ENCODE results near the gene MESD.

Gene MESD

DNA sequence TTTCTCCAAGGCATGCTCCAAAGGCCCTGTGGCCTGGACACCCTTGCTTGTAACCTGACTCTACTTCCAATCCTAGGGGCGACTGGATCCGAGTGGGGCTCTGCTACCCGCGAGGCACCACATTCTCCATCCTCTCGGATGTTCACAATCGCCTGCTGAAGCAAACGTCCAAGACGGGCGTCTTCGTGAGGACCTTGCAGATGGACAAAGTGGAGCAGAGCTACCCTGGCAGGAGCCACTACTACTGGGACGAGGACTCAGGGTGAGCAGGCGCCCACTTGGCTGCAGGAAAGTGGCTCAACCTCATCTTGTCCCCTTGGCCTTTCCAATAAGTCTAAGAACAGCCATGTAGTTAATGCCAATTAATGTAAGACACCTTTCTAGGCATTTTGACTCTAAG, 51.9 kb downstream of the MESD start:
- no peak for DNase-seq (ENCODE audit: low spot score)

DNA sequence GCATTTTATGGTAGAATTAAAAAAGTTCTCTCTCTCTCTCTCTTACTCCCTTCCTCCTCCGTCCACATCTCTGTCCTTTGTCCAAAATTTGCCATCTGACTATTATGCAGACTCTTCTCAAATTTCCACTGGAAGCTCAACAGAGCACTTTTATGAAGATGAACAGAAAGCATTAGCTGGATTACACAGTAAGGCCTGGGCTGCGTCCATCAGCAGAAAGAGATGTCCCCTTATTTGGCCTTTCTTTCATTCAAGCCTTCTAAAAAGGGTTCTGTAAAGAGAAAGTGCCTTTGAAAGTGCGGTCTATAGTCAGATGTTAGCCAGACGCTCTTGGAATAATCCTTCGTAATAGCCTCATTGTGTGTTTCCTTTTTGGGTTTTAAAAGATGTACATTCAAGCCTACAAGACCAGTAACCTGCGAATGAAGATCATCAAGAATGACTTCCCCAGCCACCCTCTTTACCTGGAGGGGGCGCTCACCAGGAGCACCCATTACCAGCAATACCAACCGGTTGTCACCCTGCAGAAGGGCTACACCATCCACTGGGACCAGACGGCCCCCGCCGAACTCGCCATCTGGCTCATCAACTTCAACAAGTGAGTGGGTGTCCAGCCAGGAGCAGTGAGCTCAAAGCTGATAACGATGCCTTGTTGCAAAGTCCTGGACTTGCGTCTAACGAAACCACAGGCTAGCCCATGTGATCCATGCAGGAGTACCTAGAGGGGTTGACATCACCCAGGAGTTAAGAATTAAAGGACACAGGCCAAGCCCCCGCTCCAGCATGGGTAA, 53.1 kb downstream of the MESD start:
- DNase-seq (ENCODE audit: low spot score): no peak

- DNase-seq (ENCODE audit: low spot score): peak; percentile 30
Measured at GRCh38 chr15:80934761-80935221, 54.8 kb downstream of the MESD start.

DNA sequence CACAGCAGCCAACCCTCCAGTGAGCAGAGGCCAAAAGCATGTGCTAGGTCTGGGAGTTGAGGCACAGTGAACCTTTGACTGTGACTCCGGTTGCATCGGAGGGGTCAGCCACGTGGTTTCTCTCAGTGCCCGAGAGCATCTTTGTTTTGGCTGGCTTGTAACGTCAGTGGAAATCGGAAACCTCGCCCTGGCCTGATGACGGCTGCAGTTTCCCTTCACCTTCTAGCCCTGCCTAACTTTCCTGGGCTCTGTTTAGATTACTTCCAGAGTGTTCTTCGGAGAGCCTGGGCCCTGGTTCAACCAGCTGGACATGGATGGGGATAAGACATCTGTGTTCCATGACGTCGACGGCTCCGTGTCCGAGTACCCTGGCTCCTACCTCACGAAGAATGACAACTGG, 56.6 kb downstream of the MESD start:
- peak; percentile 35 for DNase-seq (ENCODE audit: low spot score)

DNA sequence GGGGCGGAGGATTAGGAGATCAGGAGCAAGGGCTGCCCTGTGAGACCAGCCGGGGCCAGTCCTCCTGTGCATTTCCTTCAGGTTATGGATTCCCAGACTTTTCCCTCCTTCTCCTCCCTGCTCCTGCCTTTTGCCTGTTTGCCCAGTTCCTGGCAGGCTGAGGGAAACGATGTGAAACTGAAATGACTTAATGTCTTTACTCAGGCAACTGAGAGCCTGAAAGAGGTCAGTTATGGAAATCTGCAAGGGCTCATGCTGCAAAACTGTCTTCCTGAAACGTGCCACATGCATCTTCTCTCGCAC, 57.2 kb downstream of the MESD start:
- no peak for DNase-seq (ENCODE audit: low spot score)

DNA sequence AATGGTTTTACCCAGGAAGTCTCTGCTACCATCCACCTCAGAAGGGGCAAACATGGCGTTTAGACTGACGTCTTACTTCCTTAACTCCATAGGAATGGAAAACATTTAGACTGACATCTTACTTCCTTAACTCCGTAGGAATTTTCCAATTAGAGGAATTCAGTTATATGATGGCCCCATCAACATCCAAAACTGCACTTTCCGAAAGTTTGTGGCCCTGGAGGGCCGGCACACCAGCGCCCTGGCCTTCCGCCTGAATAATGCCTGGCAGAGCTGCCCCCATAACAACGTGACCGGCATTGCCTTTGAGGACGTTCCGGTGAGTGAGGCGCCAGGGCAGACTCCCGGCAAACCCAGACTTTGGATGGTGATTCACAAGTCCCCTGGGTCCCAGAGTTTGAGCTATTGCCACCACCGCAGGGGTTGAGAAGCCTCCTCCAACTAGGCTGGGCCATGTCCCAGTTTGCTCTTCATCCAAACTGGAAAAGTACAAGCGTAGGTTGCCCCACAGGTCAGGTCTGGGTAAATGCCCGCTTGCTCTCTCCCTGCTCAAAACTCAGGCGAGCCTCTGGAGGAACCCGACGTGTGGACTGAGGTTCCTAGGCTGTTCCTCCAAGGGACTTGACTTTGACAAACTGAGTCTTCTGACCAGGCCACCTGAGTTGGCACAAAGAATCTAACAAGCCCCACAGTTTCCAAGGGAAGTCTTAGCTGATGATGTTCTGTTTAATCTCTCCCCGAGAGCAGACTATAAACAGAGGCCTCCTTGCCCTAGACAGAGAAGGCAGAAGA, 57.7 kb downstream of the MESD start:
- DNase-seq (ENCODE audit: low spot score): peak; percentile 37

DNA sequence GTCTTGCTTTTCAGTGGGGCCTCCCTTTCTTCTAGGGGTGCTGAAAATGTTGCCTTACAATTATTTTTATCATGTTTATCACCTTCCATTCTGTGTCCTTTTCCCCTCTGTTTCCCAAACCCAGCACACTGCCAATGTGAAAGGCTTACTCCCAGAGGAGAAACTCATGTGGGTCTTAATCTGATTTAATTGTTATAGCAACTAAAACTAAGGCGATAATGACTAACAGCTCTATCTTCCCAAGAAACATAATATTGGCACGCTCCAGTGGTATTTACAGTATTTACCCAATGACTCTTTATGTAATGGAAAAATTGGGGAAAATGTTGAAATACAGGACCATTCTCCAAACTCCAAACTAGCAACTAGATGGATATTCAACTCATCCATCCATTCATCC, 58.4 kb downstream of the MESD start:
- DNase-seq (ENCODE audit: low spot score): peak; percentile 46

GRCh38 chr15:80929689-80930088, 59.9 kb downstream of the MESD start:
- no peak for DNase-seq (ENCODE audit: low spot score)

- peak; percentile 88 for DNase-seq (ENCODE audit: low spot score)
Measured at GRCh38 chr15:80929225-80929624, 60.4 kb downstream of the MESD start.

GRCh38 chr15:80926126-80926525, 63.5 kb downstream of the MESD start:
- no peak for DNase-seq (ENCODE audit: low spot score)

GRCh38 chr15:80925597-80926059, 64.0 kb downstream of the MESD start:
- no peak for DNase-seq (ENCODE audit: low spot score)

- DNase-seq (ENCODE audit: low spot score): no peak
Measured at GRCh38 chr15:80924278-80924677, 65.3 kb downstream of the MESD start.

GRCh38 chr15:80923668-80924067, 66.0 kb downstream of the MESD start:
- DNase-seq (ENCODE audit: low spot score): no peak

DNA sequence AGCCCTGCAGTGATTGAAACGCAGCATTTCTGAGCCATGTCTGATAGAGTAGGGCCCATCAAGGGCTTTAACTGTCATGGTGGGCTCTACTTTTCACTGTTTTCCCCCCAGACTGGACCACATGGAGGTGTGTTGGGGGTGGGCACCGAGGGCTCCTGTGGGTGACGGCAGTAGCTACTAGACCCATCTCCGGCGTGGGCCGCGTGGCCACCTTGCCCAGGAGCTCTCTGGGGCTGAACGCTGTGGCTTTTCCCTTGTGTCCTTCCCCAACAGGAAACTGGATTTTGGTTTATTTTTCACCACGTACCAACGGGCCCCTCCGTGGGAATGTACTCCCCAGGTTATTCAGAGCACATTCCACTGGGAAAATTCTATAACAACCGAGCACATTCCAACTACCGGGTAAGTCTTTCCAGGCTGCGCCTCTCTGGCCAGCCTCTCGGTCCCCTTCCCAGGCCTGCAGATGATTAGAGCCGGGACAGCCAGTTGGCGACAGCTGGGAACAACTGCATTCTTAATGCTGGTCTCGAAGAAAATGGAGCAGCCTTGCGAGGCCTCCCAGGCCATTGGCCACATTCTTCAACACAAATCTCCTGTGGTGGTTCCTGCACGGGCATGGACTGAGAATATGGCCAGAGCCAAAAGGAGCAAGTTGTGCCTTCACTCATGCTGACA, 67.7 kb downstream of the MESD start:
- no peak for DNase-seq (ENCODE audit: low spot score)

GRCh38 chr15:80920271-80920699, 69.3 kb downstream of the MESD start:
- no peak for DNase-seq (ENCODE audit: low spot score)

DNA sequence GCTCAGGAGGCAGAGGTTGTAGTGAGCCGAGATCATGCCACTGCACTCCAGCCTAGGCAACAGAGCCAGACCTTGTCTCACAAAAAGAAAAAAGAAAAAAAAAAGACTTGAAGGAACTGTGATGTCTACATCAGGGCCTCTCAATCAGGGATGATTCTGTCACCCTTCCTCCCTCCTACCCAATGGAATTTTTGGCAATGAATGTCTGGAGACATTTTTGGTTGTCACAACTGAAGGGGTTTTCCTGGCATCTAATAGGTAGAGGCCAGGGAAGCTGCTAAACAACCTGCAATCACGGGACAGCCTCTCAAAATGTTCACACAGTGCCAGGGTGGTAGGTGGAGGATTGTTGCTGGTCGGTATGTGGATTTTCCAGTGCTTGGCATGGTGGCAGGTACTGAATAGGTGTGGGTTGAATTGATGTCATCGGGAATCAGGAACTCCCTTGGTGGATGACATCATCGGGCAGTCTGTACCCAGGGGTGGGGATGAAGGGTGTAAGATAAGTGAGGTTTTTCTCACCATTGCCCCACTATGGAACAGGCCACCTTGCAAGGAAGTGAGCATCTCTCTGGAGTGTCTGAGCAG, 71.3 kb downstream of the MESD start:
- no peak for DNase-seq (ENCODE audit: low spot score)

GRCh38 chr15:80916056-80916455, 73.6 kb downstream of the MESD start:
- DNase-seq (ENCODE audit: low spot score): no peak

GRCh38 chr15:80915472-80915871, 74.1 kb downstream of the MESD start:
- DNase-seq (ENCODE audit: low spot score): no peak

- DNase-seq (ENCODE audit: low spot score): no peak
Measured at GRCh38 chr15:80913541-80913940, 76.1 kb downstream of the MESD start.

GRCh38 chr15:80912673-80913072, 76.9 kb downstream of the MESD start:
- DNase-seq (ENCODE audit: low spot score): no peak

- DNase-seq (ENCODE audit: low spot score): no peak
Measured at GRCh38 chr15:80911821-80912220, 77.8 kb downstream of the MESD start.

- peak; percentile 32 for DNase-seq (ENCODE audit: low spot score)
Measured at GRCh38 chr15:80906159-80906766, 83.4 kb downstream of the MESD start.

Data from AG20443 (cell line).